Right cardiac atrium (tissue), 5 donors: ENCODE measurements around the gene PTTG1. TPM values are rescaled to one million over a fixed set of nuclear protein-coding genes. Genes with fewer than 3 reads are reported as not detected.
A peak's percentile ranks its signal among the peaks of the same experiment; 100 is the strongest.

Source experiments
- ATAC-seq, 2 donors: fragments of 200-7000 bp; cut with Tn5 transposase; one replicate each; pipeline versions ENCODE4 v1.8.0 to v1.9.1; 2020; ENCODE audit warnings: moderate library complexity in 2 of 2, mild to moderate bottlenecking in 1 of 2
- DNase-seq, 3 donors: peaks; one replicate each; pipeline ENCODE4 v3.0.0-alpha.2; 2020
- H3K27ac ChIP-seq: one replicate; pipeline ENCODE4 v1.5.1; 2013; ENCODE audit warnings: mild to moderate bottlenecking, low read length, control low read depth, moderate library complexity
- H3K27me3 ChIP-seq: one replicate; pipeline ENCODE4 v1.6.1; 2013; ENCODE audit not compliant: control insufficient read depth, insufficient read depth
- H3K4me1 ChIP-seq: one replicate; pipeline ENCODE4 v1.6.1; 2013; ENCODE audit warnings: low read length; ENCODE audit not compliant: control insufficient read depth, insufficient read depth
- H3K4me3 ChIP-seq: one replicate; pipeline ENCODE4 v1.5.1; 2013; ENCODE audit warnings: low read length, control low read depth
- H3K9me3 ChIP-seq: one replicate; pipeline ENCODE4 v1.6.1; 2013; ENCODE audit warnings: low read length; ENCODE audit not compliant: control insufficient read depth
- WGBS: extraction: QIAGEN DNeasy Blood & Tissue Kit; methylation state at CpG from one replicate; pipeline ENCODE4 v1.1.7; 2013; 5-methylcytosine and 5-hydroxymethylcytosine counted together
- intact Hi-C, 4 donors: fragments of 100-400 bp; cut with DNase I; formaldehyde crosslinking; loops; one replicate each; pipeline versions ENCODE4 v1.11.0 to v1.14.0; 2022 to 2023
- polyA plus RNA-seq: library from polyadenylated mRNA; stranded (reverse); fragments of 200-250 nt; gene quantifications from one replicate; pipeline ENCODE4 v1.2.3, GENCODE V29; 2013
- total RNA-seq, 4 donors: library from RNA; stranded (reverse); fragmentation: NEBNext Ultra II Directional; extraction: Animal tissue kit (Norgen Biotek cat#: 25700); gene quantifications; one replicate each; pipeline ENCODE4 v1.2.1, GENCODE V29; 2021
- donor health status: healthy with polysubstance abuse.
- donor health status: DM: no; HTN: yes; CAD: no.
- donor health status: DM: no; HTN: no; CAD: no.
- donor health status: DM: no; HTN: yes; CAD: no; lungs with severe emphysema.
- donor health status: DM: yes; HTN: yes; CAD: no.

PTTG1 gene
- total and polyA plus RNA-seq, 5 donors = 1.5 to 3.9 (median 2.6) TPM

DNA sequence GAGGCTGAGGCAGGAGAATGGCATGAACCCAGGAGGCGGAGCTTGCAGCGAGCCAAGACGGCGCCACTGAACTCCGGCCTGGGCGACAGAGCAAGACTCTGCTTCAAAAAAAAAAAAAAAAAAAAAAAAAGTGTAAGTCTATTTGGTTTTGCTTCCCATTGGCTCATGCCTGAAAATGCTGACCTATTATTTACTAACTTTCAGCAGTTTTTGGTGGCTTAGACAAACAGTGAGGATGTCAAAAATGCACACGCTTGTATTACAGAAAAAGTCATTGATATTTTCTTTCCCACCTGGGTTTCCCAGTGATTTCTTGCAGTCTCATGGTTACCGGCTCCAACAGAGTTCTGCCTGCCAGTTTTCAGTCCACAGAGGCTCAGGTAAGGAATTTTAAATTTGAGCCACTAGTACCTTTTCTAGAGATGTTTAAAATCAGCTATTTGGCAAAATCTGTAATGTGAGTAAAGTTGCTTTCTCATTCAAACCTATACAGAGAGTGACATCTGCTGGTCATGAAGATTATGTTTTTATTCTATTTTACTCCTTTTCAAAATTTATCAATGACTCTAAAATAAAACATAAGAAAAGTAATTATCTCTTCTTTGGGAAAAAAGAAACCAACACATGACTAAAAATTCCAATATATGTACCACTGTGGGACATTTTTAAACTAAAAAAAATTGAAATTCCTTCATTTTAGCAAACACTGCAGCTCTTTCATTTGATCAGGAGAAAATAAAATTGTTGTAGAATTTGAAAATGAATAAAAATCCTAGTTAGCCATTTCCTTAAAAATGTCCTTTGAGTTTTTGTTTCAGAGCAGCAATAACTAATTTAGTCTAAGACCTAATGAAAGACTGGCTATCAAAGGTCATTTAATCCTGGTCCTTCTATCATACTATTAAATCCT lies 30.6 kb upstream of the PTTG1 start:
- Histone ChIP-seq H3K4me1 (peaks cover 3% of the 10 kb centered on the region), H3K27ac (no peak overlapping the region), H3K4me3 (no peak overlapping the region), H3K27me3 (no peaks in the 10 kb centered on the region), H3K9me3 (no peaks in the 10 kb centered on the region)
- no peak for DNase-seq
- WGBS = 72% methylated on average over 8 of the region's 8 CpGs
- ATAC-seq = peak in 1 of 2 donors; percentile 42
- intact Hi-C loops = loop anchor here in 1 of 4 donors (5.0 kb wide), 1 partner anchor 369 kb away; no protein-coding TSS in a partner anchor

DNA sequence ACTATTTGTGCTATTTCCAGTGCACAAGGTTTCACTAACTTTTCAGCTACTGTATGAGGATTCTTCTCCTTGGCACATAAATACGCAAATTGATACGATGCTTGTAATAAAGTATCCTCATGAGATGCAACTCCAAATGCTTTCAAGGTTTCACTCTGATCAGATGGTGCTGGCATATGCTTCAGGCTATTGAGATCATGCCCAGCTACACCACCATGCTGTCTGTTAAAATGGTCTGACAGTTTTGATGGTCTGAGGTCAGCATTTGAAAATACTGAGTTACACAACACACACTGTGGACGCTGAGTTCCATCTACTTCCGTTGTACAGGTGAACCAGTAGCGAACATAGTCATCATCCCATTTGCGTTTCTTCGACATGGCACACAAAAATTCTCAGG lies 26.5 kb upstream of the PTTG1 start:
- DNase-seq = no peak
- Histone ChIP-seq H3K27ac (no peak overlapping the region), H3K9me3 (no peaks in the 10 kb centered on the region), H3K27me3 (no peaks in the 10 kb centered on the region), H3K4me3 (no peak overlapping the region), H3K4me1 (peaks cover 3% of the 10 kb centered on the region)
- 92% methylated on average over 7 of the region's 7 CpGs for WGBS
- no peak for ATAC-seq
- intact Hi-C loops = no loop called here

DNA sequence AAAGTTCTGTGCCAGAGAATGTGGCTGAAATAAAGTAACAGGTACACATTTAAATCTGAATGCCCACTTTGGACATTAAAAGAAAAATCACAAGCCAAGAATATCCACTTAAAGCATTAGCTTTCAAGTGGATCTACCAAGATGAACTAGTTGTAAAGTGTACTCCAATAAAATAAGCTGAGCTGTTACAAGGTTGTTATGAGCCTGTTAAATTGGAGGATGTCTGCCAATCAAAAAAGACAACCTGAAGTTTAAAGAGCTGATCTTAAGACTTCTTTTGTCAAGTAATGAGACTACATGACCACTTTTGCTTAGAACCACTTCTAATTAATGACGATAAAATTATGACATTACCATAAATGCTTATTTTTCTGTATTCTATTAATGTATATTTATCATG lies 24.2 kb upstream of the PTTG1 start:
- intact Hi-C loops = no loop called here
- no peaks in the 10 kb centered on the region for H3K9me3 ChIP-seq
- no peaks in the 10 kb centered on the region for H3K27me3 ChIP-seq
- H3K4me1 ChIP-seq = peaks cover 3% of the 10 kb centered on the region
- WGBS = 97% methylated on average over 1 of the region's 1 CpG
- DNase-seq (no peak), ATAC-seq (no peak)
- H3K27ac ChIP-seq = no peak overlapping the region
- no peak overlapping the region for H3K4me3 ChIP-seq

DNA sequence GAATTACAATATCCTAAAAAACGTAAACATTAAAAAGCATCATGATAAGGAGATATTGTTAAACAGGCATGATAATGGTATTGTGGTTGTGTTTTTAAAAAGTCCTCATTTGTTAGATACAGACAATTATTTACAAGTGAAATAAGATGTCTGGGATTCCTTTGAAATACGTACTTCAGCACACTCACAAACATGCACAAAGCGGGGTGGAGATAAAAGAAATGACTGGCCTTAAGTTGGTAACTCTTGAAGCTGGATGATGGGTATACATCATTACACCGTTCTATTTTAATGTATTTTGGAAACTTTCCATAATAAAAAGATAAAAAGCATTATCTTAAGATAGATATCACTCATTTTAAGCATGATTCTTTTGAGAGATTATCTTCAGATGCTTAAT lies 22.8 kb upstream of the PTTG1 start:
- H3K4me3 ChIP-seq = peak overlapping the region; percentile 59
- ATAC-seq = no peak
- H3K27me3 ChIP-seq = no peaks in the 10 kb centered on the region
- DNase-seq = no peak
- H3K27ac ChIP-seq = no peak overlapping the region
- no peaks in the 10 kb centered on the region for H3K9me3 ChIP-seq
- intact Hi-C loops = no loop called here
- WGBS = 31% methylated on average over 4 of the region's 4 CpGs
- peaks cover 3% of the 10 kb centered on the region for H3K4me1 ChIP-seq

DNA sequence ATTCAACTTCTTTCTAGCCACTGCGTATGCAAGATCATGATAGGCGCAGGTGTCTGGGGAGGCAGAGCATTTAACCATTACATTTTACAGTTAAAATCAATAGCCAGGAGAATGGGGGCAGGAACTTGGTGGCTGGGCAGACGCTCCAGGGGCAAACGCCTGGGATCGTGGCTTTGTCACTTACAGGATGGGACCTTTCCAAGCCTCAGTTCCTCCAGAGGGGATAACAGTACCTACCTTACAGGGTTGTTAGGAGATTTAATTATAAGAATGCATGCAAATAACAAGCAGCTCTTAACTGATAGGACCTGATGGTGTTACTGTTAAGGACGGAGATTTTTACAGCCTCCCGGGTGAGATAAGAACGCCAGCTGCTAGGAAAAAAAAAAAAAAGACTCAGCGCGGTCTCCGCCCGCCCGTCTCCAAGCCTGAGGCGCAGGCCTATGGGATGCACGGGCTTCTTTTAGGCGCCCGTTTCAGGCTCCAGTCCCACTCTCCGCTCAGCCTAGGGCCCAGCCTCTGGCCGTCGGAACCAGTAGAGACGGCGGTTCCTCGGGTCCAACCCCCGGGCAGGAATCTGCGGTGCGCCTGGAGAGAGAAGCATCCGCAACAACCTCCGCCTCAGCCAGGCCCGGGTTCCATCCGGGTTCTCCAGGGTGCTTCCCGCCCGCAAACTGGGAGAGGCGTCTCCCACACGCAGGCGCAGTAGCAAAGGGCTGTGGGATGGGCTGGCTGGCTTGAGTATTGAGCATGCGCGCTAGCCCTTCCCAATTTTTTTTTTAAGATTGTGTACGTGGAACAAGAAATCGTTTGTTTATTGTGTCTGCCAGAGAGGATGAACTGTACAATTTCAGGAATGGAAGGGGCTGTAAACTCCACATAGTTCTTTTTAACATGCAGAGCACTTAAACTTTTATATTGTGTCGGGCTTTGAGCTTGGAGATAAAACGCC lies 22.0 kb upstream of the PTTG1 start, which contains the start of gene FAM200C:
TSS of gene FAM200C (minus strand) at position 653 of the 952 bp plus-strand sequence. CDS start 4,564 bp downstream, outside the sequence.
- no peaks in the 10 kb centered on the region for H3K27me3 ChIP-seq
- intact Hi-C loops = no loop called here
- peak within 1 kb of the TSS; percentile 82 for H3K27ac ChIP-seq
- peak; percentile 98 to 99 for ATAC-seq
- under 1% methylated on average over 41 of the region's 41 CpGs for WGBS
- DNase-seq = peak; percentile 94 to 97 (median 96)
- peaks cover 3% of the 10 kb centered on the region for H3K4me1 ChIP-seq
- peak within 1 kb of the TSS; percentile 59 for H3K4me3 ChIP-seq
- no peaks in the 10 kb centered on the region for H3K9me3 ChIP-seq

DNA sequence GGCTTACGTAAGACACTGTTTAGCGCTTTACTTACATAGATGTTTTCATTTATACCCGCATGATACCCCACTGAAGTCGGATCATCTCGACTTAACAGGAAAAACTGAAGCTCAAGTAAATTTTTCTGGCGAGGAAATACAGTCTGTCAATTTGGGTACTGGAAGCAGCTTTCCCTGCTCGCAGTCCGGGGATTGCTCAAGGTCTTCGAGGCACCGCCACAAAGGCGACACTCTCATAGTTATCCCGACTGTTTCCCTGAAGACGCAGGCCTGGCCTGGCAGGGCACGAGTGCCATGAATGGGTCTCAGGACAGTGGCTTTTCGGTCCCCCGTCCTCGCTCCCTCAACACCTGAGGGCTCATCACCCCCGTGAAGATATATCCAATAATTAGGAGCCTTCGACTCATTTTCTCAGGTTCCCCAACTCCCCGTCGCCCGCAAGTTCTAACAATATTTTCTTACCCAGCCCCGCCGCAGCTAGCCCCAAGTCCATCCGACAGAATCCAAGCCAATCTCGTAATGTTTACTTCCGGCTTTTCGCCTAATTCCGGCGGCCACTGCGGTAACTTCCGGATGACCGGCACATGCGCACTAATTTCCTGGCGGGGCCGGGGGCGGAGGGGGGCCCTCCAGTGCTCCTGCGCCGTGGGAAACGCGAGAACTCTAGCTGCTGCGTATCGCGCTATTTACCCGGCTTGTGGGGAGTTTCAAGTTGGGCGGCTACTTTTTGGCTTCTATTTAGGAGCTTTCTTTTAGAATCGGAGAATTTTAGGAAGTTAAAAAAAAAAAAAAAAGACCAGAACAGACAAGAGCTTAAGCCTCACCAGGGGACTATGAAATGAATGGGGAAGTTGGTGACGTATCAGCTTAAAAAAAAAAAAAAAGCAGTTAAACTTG lies 2.8 kb upstream of the PTTG1 start, which contains the start of gene SLU7:
TSS of gene SLU7 (minus strand) at position 521 of the 897 bp plus-strand sequence. CDS start 3,787 bp downstream, outside the sequence.
- ATAC-seq = peak; percentile 95
- DNase-seq = peak; percentile 95 to 98 (median 97)
- peak within 1 kb of the TSS; percentile 72 for H3K27ac ChIP-seq
- under 1% methylated on average over 48 of the region's 48 CpGs for WGBS
- H3K4me3 ChIP-seq = peak within 1 kb of the TSS; percentile 90
- intact Hi-C loops = no loop called here
- no peaks in the 10 kb centered on the region for H3K9me3 ChIP-seq
- peaks cover 10% of the 10 kb centered on the region for H3K4me1 ChIP-seq
- H3K27me3 ChIP-seq = no peaks in the 10 kb centered on the region

DNA sequence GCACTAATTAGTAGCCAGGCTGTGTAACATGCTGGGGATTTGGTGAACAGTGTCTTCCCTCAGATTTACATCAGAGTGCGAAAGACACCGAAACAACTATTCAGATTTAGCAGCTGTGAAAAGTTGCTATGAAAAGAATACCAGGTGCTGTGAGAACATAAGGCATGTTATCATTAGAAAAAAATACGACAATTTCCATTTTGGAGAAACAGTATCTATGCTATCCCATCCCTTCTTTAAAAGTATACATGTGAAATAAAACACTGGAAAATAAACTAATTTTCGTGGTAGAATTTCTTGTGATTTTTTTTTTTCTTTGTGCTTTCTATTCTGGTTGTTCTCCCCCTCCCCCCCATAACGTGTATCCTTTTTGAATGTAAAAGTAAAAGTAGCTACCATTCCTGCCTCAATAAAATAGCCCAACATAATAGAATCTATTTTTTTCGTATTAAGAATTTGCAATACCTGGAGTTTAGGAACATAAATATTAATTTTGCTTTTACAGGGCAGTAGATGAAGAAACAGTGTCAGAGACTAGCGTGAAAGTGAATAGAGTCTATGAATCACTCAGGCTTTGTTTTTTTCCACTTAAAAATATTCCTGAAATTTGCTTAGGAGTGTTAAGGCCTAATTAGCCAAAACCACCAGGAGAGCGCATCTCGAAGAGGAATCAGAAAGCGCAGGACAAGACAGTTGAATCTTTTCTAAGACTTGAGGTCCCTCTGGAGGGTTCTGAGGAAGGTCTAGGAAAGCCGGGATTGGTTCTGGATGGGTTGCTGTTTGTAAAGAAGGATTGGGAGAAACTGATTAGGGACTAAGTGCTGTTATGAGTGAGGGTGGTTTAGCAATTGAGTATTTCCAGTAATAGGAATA lies 2.0 kb upstream of the PTTG1 start:
- DNase-seq (no peak), ATAC-seq (no peak)
- Histone ChIP-seq H3K4me3 (peak overlapping the region; percentile 90), H3K4me1 (peaks cover 10% of the 10 kb centered on the region), H3K27ac (peak overlapping the region; percentile 71), H3K9me3 (no peaks in the 10 kb centered on the region), H3K27me3 (no peaks in the 10 kb centered on the region)
- WGBS = 41% methylated on average over 11 of the region's 11 CpGs
- intact Hi-C loops = no loop called here

DNA sequence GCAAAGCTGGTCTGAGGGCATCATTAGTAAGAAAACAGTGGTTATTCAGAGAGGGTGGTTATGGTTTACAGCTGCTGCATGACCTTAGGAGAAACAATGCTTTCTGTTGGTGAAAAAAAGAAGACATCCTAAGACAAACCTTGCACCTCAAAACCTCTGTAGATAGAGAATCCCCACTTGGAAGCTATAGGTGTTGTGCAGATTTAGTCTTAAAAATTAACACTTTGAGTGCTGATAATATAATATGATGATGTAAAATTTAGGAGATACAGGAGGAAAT lies 1.4 kb upstream of the PTTG1 start:
- Histone ChIP-seq H3K9me3 (no peaks in the 10 kb centered on the region), H3K27me3 (no peaks in the 10 kb centered on the region), H3K4me1 (peaks cover 10% of the 10 kb centered on the region), H3K27ac (no peak overlapping the region), H3K4me3 (no peak overlapping the region)
- ATAC-seq = no peak
- no peak for DNase-seq
- intact Hi-C loops = no loop called here

DNA sequence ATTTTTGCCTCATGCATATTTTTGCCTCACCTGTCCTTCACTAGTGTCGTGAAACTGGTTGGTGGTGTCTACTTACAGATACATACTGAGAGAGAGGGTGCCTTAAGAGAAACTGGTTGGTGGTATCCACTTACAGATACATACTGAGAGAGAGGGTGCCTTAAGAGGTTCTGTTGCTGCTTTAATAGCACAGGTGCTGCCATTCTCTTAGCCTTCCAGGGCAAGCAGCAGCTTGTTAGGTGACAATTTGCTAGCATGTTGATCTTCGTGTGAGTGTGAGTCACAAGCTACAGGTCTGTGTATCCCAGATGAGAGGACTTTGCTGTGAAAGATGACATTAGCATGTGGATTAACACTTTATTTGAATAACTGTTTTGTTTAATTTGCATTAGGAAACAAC lies 1.4 kb downstream of the PTTG1 start:
- H3K27me3 ChIP-seq = no peaks in the 10 kb centered on the region
- no peak overlapping the region for H3K4me3 ChIP-seq
- H3K4me1 ChIP-seq = no peaks in the 10 kb centered on the region
- WGBS = 37% methylated on average over 2 of the region's 2 CpGs
- H3K9me3 ChIP-seq = no peaks in the 10 kb centered on the region
- DNase-seq (no peak), ATAC-seq (no peak)
- intact Hi-C loops = no loop called here
- no peak overlapping the region for H3K27ac ChIP-seq

DNA sequence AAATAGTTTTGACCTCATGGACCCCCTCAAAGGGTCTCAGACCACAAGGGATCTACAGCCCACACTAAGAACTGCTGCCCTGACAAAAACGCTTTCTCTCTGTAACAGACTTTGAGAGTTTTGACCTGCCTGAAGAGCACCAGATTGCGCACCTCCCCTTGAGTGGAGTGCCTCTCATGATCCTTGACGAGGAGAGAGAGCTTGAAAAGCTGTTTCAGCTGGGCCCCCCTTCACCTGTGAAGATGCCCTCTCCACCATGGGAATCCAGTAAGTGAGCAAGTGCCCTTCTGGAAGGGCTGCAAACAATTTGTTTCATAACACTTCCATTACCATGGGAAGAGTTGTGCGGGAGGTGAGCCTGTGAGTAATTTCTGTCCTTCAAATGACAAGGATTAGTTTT lies 6.0 kb downstream of the PTTG1 start:
- H3K4me3 ChIP-seq = no peak overlapping the region
- DNase-seq = no peak
- H3K9me3 ChIP-seq = no peaks in the 10 kb centered on the region
- no peaks in the 10 kb centered on the region for H3K4me1 ChIP-seq
- ATAC-seq = no peak
- 91% methylated on average over 4 of the region's 4 CpGs for WGBS
- intact Hi-C loops = no loop called here
- H3K27ac ChIP-seq = no peak overlapping the region
- H3K27me3 ChIP-seq = no peaks in the 10 kb centered on the region
